Suprapubic skin (tissue), 3 donors: ENCODE results near the gene TSPAN18.

Experiments used
- POLR2A ChIP-seq, 2 donors: fragments of 450-650 bp; IDR thresholded peaks; one replicate each; pipeline ENCODE4 v1.6.1; 2017; ENCODE audit warnings: antibody characterized with exemption in 2 of 2, mild to moderate bottlenecking in 2 of 2, moderate library complexity in 2 of 2
- TF ChIP-seq, protein P1 (sequence below), 2 donors: fragments of 200-600 bp in 1 of 2; fragments of 450-650 bp in 1 of 2; sonication (generic) in 1 of 2; IDR thresholded peaks; one replicate each; pipeline ENCODE4 v1.5.1; 2016 to 2019; ENCODE audit warnings: antibody characterized with exemption in 2 of 2, mild to moderate bottlenecking in 1 of 2, moderate library complexity in 1 of 2

GRCh38 chr11:44889266-44889665 lies 162.5 kb downstream of the TSPAN18 start:
- no peak for TF ChIP-seq POLR2A (IDR thresholded peaks at IDR 0.05)
- TF ChIP-seq, protein P1, sequence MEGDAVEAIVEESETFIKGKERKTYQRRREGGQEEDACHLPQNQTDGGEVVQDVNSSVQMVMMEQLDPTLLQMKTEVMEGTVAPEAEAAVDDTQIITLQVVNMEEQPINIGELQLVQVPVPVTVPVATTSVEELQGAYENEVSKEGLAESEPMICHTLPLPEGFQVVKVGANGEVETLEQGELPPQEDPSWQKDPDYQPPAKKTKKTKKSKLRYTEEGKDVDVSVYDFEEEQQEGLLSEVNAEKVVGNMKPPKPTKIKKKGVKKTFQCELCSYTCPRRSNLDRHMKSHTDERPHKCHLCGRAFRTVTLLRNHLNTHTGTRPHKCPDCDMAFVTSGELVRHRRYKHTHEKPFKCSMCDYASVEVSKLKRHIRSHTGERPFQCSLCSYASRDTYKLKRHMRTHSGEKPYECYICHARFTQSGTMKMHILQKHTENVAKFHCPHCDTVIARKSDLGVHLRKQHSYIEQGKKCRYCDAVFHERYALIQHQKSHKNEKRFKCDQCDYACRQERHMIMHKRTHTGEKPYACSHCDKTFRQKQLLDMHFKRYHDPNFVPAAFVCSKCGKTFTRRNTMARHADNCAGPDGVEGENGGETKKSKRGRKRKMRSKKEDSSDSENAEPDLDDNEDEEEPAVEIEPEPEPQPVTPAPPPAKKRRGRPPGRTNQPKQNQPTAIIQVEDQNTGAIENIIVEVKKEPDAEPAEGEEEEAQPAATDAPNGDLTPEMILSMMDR (IDR thresholded peaks at IDR 0.05), result no peak
